ENCODE measurements around the gene ZNF583.

ZNF583 gene

DNA sequence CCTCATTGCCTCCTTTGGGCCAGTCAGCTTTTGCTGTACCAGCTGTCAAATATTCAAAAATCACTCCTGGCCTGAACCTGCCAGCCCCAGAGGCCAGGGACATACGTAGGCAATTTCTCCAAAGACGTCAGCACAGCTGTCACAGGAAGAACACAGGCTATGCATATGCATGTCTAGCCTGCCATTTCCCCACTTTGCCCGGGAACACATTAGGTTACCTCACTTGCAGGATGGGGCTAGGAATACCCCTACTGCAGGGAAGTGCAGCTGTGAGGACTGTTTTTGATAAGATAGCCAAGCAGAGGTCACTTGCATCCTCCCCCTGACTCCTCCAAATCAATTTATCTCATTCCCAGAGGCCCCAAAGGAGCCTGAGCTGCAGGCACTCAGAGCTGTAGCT lies 70.2 kb downstream of the ZNF583 start:
- DNase-seq (ENCODE audit: low spot score) = no peak

- no peak for DNase-seq (ENCODE audit: low spot score)
Observed at GRCh38 chr19:56476093-56476492, 72.0 kb downstream of the ZNF583 start.

All from activated CD4-positive, alpha-beta T cell treated with anti-CD3 and anti-CD28 coated beads, Interleukin-2, Interleukin-4, amounts not matched to agents 100 ng/mL and 50 ng/mL, durations not matched to agents 16 hours and 8 hours (primary cell).